ENCODE data around the gene PATJ.
A peak's percentile ranks its signal among the peaks of the same experiment; 100 is the strongest.
"Not testable (repeated sequence)": the region's sequence is repeated elsewhere in the genome, so short reads cannot be mapped to it uniquely, and the experiment has no call there.

PATJ gene, protein sequence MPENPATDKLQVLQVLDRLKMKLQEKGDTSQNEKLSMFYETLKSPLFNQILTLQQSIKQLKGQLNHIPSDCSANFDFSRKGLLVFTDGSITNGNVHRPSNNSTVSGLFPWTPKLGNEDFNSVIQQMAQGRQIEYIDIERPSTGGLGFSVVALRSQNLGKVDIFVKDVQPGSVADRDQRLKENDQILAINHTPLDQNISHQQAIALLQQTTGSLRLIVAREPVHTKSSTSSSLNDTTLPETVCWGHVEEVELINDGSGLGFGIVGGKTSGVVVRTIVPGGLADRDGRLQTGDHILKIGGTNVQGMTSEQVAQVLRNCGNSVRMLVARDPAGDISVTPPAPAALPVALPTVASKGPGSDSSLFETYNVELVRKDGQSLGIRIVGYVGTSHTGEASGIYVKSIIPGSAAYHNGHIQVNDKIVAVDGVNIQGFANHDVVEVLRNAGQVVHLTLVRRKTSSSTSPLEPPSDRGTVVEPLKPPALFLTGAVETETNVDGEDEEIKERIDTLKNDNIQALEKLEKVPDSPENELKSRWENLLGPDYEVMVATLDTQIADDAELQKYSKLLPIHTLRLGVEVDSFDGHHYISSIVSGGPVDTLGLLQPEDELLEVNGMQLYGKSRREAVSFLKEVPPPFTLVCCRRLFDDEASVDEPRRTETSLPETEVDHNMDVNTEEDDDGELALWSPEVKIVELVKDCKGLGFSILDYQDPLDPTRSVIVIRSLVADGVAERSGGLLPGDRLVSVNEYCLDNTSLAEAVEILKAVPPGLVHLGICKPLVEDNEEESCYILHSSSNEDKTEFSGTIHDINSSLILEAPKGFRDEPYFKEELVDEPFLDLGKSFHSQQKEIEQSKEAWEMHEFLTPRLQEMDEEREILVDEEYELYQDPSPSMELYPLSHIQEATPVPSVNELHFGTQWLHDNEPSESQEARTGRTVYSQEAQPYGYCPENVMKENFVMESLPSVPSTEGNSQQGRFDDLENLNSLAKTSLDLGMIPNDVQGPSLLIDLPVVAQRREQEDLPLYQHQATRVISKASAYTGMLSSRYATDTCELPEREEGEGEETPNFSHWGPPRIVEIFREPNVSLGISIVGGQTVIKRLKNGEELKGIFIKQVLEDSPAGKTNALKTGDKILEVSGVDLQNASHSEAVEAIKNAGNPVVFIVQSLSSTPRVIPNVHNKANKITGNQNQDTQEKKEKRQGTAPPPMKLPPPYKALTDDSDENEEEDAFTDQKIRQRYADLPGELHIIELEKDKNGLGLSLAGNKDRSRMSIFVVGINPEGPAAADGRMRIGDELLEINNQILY (N-terminal part only)

DNA sequence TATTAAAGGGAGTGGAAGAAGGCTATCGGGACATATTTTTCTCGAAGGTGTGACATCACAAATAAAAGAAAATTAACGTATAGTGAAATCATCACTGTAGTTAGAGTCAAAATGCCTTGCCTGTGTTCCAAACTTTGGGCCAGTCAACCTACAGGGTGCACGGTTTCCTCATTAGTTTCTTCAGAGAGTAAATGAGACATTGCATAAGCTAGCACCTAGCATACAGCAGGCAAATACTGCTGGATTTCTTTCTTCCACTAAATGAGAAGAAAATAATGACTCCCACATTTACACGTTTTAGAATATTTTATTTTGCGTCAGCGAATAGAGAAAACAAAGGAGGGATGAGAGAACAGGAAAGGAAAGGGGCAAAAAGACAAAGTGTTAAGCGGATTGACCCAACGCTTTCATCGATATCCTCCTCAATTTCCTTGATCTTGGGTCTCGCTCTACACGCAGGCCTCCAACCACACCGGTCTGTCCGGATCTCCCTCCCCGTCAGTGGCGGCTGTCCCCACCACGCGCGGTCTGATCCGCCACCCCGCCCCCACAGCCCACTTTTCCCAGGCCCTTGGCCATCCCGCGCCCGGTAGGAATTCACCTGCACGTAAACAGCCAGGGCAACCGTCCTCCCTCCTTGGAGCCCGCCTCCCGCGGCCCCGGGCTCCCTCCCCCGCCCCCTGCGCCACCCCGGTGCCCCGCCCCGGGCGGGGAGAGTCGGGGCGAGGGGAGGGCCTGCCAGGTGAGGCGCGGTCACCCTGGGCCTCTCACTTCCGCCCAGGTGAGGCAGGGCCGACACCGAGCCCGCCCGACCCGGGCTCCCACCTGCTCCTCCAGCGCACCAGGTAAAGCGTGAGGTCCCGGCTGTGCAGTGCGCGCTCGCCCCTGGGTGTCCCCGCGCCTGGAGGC, at the start of gene PATJ:
TSS of gene PATJ (plus strand) at position 770 of the 909 bp plus-strand sequence. CDS start 20,413 bp downstream, outside the sequence.
- no peak for TF ChIP-seq POLR2A (IDR thresholded peaks at IDR 0.05; ENCODE audit: low read depth, low read length)
- FAIRE-seq (no peak), DNase-seq (ENCODE audit: insufficient read length, low spot score) (peak; percentile 51)

DNA sequence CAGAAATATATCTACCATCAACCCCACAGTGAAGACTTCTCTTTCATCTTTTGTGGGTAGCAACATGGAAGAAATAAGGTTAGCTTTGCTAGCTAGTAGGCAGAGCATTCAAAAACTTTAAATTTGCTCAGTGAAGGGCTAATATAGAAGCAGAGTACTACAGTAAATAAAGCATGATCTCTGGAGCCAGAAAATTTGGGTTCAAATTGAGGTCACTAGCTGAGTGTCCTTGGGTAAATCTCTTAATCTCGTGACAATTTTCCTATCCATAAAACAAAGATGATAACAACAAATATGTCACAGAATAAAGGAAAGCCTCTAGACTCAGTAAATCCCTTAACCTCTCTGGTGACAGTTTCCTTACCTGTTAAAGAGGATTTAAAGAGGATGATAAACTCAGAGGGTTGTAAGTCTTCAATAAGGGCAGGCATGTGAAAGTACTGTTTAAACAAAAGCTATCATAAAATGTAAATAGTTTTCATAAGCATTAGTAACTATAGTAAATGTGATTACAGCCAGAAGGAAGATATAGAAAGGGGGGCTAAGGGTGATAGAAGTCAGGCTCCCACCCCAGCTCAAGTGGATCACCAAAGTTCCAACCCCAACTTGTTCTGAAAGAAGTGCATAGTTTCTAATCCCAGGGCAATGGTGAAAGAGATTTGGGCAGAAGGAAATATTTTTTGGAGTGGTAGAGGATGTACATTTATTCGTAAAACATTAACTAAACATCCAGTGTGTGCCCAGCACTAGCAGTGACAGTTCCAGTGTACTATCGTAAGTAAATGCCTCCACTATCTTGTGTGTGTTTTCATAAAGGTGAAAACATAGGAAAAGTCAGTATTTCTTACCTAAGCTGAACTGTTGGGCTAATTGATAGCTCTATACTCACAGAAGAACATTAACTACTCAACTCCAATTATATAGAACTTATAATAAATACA, 42.1 kb upstream of the PATJ start:
- no peak for DNase-seq (ENCODE audit: insufficient read length, low spot score)
- no peak for TF ChIP-seq POLR2A (IDR thresholded peaks at IDR 0.05; ENCODE audit: low read depth, low read length)
- no peak for FAIRE-seq

DNA sequence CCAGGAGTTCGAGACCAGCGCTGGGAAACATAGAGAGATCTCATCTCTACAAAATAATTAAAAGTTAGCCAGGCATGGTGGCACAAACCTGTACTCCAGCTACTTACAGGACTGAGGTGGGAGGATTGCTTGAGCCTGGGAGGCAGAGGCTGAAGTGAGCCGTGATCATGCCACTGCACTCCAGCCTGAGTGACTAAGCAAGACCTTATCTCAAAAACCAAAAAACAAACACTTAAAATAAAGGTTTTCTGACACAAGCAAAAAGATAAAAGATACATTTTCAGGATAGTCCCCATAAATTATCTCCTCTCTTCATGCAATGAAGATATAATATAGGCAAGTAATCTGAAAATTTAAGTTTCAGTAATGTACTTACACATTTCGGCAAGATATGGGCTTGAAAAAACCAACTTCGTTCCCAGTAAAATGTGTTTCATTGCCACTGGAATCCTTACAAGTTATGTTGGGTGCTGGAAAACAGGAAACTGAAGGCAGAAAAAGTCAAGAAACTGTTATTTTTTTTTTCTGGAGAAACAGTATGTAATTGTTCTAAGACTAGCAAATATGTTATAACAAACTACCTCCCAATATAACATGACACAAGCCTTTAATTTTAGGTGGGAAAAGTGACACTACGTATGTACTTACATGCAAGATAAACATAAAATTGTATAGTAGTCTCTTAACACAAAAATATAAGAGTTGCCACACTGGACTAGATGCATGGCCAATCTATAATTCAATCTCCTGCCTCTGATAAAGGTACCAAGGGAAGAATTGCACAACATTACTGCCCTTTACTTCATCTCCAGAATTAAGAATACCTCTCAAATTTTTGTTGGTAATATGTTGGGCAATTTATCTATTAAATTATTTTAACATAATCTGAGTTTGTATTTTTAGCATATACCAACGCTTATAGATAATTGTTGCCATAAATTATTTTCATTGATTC, 33.0 kb upstream of the PATJ start:
- TF ChIP-seq POLR2A (IDR thresholded peaks at IDR 0.05; ENCODE audit: low read depth, low read length) = no peak

DNA sequence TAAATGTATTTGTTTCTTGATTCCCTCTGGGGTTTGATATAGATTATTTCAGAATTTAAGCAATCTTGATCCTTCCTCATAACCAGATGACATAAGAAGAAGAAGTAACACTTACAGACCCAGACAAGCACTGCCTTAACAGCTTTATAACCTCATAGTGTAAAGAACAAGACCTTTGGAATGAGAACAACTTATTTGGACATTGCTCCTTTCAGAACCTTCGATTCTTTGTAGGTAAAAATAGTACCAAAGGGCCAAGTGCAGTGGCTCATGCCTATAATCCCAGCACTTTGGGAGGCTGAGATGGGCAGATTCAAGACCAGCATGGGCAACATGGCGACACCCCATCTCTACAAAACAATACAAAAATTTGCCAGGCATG, 32.4 kb upstream of the PATJ start:
- FAIRE-seq (no peak), DNase-seq (ENCODE audit: insufficient read length, low spot score) (no peak)
- no peak for TF ChIP-seq POLR2A (IDR thresholded peaks at IDR 0.05; ENCODE audit: low read depth, low read length)

More for the DNA sequence above, 33.0 kb upstream of the PATJ start:
- DNase-seq (ENCODE audit: insufficient read length, low spot score) = no peak
- FAIRE-seq = no peak

DNA sequence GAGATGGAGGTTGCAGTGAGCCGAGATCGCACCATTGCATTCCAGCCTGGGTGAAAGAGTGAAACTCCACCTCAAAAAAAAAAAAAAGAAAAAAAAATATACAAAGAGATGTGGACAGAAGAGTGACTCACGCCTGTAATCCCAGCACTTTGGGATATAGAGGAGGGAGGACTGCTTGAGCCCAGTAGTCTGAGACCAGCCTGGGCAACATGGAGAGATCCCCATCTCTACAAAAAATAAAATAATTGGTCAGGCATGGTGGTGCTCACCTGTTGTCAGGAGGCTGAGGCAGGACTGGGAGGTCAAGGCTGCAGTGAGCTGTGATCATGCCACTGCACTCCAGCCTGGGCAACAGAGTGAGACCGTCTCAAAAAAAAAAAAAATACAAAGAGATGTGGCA, 31.0 kb upstream of the PATJ start:
- DNase-seq (ENCODE audit: insufficient read length, low spot score); FAIRE-seq: not testable (repeated sequence)

DNA sequence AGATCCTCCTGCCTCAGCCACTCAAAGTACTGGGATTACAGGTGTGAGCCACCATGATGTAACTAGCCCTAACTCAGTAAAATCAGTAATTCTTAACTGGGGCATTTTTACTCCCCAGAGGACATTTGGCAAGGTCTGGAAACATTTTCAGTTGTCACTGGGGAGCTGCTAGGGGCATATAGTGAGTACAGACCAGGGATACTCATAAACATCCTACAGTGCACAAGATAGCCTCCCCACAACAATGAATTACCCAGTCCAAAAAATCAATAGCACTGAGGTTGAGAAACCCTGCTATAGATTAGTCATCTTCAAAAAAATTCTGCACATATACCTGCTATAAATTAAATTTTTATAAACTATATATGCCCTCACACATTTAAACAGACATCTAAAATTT, 30.3 kb upstream of the PATJ start:
- no peak for TF ChIP-seq POLR2A (IDR thresholded peaks at IDR 0.05; ENCODE audit: low read depth, low read length)
- DNase-seq (ENCODE audit: insufficient read length, low spot score) (no peak), FAIRE-seq (no peak)

DNA sequence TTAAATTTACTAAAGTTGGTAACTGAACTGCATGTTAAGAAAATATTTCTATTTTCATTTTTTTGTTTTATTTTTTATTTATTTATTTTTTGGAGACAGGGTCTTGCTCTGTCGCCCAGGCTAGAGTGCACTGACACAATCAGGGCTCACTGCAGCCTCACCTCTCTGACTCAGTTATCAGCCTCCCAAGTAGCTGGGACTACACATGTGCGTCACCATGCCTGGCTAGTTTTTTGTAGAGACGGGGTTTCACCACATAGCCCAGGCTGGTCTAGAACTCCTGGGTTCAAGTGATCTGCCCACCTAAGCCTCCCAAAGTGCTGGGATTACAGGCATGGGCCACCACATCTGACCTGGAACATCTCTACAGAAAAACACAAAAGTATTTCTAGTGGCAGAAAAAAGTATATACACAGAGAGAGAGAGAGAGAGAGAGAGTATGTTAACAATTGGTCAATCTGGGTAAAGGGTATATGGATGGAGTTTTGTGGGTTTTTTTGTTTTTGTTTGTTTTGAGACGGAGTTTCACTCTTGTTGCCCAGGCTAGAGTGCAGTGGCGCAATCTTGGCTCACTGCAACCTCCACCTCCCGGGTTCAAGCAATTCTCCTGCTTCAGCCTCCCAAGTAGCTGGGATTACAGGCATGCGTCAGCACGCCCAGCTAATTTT, 23.1 kb upstream of the PATJ start:
- not testable (repeated sequence) for DNase-seq (ENCODE audit: insufficient read length, low spot score); FAIRE-seq

DNA sequence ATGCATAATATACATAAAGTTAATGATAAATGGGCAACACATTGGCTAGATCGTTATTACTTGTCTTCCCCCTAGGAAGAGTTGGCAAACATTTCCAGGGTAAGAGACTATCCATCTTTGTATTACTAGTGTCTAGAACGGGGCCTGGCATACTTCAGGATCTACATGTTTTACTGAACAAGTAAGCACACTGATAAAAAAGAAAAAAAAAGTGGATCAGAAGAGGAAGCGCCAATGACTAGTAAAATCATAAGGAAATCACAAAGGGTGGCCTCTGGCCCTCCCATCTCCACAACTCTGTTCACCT, 17.8 kb upstream of the PATJ start:
- DNase-seq (ENCODE audit: insufficient read length, low spot score) = no peak
- TF ChIP-seq POLR2A (IDR thresholded peaks at IDR 0.05; ENCODE audit: low read depth, low read length) = no peak
- FAIRE-seq = no peak

DNA sequence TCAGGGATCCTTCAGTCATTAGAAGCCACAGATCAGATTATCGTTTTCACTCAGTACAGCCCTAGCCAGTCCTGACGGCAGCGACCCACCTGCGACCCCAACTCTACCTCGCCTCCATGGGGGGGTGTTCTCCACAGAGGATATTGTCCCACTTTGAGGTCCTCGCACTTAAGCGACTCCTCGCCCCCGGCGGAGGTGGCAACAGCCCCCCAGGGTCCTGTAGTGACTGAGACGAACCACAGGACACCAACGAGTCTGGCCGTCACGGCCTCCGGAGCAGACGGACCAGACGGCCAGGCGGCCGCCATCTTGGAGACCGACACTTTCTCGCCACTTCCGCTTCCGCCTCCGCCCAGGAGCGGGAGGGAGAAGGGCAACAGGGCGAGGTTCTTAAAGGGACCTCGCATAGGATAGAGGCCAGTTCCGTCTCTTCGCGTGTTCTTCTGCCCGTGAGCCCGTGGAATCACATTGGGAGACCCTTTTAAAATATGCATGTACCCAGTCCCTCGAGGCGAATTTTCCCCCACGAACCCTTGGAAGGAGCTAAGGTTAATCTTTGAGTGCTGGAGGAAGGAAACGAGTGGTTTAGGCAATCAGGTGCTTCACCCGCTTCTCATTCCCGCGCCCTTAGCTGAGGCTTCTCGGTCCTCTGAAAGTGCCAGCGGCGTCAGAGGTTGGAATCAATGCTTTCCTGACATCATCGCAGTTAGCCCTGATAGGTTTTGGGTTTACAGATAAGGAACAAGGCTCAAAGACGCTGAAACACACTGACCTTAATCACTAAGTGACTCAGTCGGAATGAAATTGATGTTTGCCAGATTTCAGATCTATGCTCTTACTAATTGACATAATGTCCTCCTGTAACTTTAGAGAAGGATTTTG, 17.2 kb upstream of the PATJ start, which contains the start of gene TM2D1:
TSS of gene TM2D1 (minus strand) at position 329 of the 882 bp plus-strand sequence. CDS start at position 308, 21 bp downstream.
- peak; percentile 97 for TF ChIP-seq POLR2A (IDR thresholded peaks at IDR 0.05; ENCODE audit: low read depth, low read length)
- DNase-seq (ENCODE audit: insufficient read length, low spot score) (peak; percentile 82), FAIRE-seq (peak; percentile 84)

DNA sequence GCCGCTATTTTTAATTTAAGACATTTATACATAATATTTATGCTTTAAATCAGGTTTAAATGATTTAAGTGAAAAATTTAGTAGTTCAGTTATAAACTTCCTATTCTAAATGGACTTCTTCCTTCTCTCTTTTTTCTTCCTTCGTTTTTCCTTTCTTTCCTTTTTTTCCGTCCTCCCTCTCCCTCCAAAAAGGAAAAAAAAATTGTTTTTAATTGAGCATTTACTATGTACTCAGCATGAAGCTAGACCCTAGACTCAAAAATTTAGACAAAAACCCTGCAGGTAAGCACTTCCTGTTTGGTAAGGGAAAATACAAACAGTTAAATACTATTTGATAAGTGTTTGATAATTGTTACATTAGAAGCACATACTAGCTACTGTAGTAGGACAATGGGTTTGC, 14.7 kb upstream of the PATJ start:
- TF ChIP-seq POLR2A (IDR thresholded peaks at IDR 0.05; ENCODE audit: low read depth, low read length) = no peak
- DNase-seq (ENCODE audit: insufficient read length, low spot score) (no peak), FAIRE-seq (no peak)

DNA sequence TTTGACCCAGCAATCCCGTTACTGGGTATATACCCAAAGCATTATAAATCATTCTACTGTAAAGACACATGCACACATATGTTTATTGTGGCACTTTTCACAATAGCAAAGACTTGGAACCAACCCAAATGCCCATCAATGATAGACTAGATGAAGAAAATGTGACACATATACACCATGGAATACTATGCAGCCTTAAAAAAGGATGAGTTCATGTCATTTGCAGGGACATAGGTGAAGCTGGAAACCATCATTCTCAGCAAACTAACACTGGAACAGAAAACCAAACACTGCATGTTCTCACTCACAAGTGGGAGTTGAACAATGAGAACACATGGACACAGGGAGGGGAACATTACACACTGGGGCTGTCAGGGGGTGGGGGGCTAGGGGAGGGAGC, 11.6 kb upstream of the PATJ start:
- FAIRE-seq; DNase-seq (ENCODE audit: insufficient read length, low spot score): not testable (repeated sequence)
